Breast epithelium (tissue), 4 donors: ENCODE measurements around the gene CCSER1. TPM values are rescaled to one million over a fixed set of nuclear protein-coding genes. Genes with fewer than 3 reads are reported as not detected.

ENCODE experiments used
- DNase-seq, 2 donors: peaks; one replicate each; pipeline ENCODE4 v3.0.0-alpha.2; 2019; ENCODE audit warnings: low spot score in 2 of 2
- H3K27ac ChIP-seq, 2 donors: fragments of 200-600 bp; sonication (generic) in 1 of 2; one replicate each; pipeline ENCODE4 v1.5.1; 2016 to 2019; ENCODE audit warnings: mild to moderate bottlenecking in 1 of 2
- H3K27me3 ChIP-seq, 2 donors: fragments of 200-600 bp; sonication (generic) in 1 of 2; one replicate each; pipeline versions ENCODE4 v1.5.1 to v1.6.0; 2017 to 2019; ENCODE audit warnings: control low read depth in 1 of 2, mild to moderate bottlenecking in 1 of 2
- H3K36me3 ChIP-seq: fragments of 200-600 bp; one replicate; pipeline ENCODE4 v1.5.1; 2019
- H3K4me1 ChIP-seq, 2 donors: fragments of 200-600 bp; sonication (generic); one replicate each; pipeline ENCODE4 v1.5.1; 2016 to 2019; ENCODE audit warnings: control low read depth in 1 of 2
- H3K4me3 ChIP-seq, 3 donors: fragments of 200-600 bp; sonication (generic); 1 replicate in 2 of 3; 2 replicates in 1 of 3; pipeline ENCODE4 v1.5.1; 2016 to 2019; ENCODE audit warnings: mild to moderate bottlenecking in 3 of 3, moderate library complexity in 2 of 3
- H3K9me3 ChIP-seq, 2 donors: fragments of 200-600 bp; sonication (generic) in 1 of 2; one replicate each; pipeline ENCODE4 v1.5.1; 2016 to 2019; ENCODE audit warnings: control low read depth in 1 of 2
- POLR2A ChIP-seq: fragments of 450-650 bp; IDR thresholded peaks from one replicate; pipeline ENCODE4 v1.6.1; 2016; ENCODE audit warnings: antibody characterized with exemption, mild to moderate bottlenecking, moderate library complexity
- POLR2AphosphoS5 ChIP-seq, 3 donors: sonication (generic); formaldehyde crosslinking; IDR thresholded peaks; one replicate each; pipeline ENCODE4 v1.6.1; 2017; ENCODE audit warnings: antibody characterized with exemption in 3 of 3
- intact Hi-C: fragments of 100-400 bp; cut with DNase I; formaldehyde crosslinking; loops from one replicate; pipeline ENCODE4 v1.15.1; 2023; ENCODE audit warnings: low total_unique reads
- total RNA-seq, 3 donors: library from RNA; depleted of rRNA; stranded (reverse); fragments of >200 nt; gene quantifications; one replicate each; pipeline ENCODE4 v1.1.0, GENCODE V29; 2016
- TF ChIP-seq, protein P1 (sequence below), 3 donors: fragments of 450-650 bp; IDR thresholded peaks; one replicate each; pipeline ENCODE4 v1.5.1; 2016 to 2017; ENCODE audit warnings: antibody characterized with exemption in 3 of 3, mild to moderate bottlenecking in 3 of 3, moderate library complexity in 3 of 3

The CCSER1 gene
- total RNA-seq, 3 donors from 2014 or later: 6.4 to 73.3 (median 55.7) TPM

DNA sequence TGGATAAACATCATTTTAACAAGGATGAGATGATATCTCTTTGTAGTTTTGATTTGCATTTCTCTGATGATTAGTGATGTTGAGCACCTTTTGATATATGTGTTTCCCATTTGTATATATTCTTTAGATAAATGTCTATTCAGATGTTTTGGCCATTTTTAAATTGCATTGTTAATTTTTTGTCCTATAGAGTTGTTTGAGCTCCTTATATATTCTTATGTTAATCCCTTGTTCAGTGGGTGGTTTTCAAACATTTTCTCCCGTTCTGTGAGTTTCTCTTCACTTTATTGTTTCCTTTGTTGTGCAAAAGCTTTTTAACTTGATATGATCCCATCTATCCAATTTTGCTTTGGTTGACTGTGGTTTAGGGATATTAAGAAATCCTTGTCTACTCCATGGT lies 606.0 kb downstream of the CCSER1 start:
- no peak for DNase-seq
- peaks cover 0 to 7% of the 10 kb centered on the region in 2 donors for H3K9me3 ChIP-seq
- no peak for TF ChIP-seq POLR2AphosphoS5 (IDR thresholded peaks at IDR 0.05)
- TF ChIP-seq, protein P1, sequence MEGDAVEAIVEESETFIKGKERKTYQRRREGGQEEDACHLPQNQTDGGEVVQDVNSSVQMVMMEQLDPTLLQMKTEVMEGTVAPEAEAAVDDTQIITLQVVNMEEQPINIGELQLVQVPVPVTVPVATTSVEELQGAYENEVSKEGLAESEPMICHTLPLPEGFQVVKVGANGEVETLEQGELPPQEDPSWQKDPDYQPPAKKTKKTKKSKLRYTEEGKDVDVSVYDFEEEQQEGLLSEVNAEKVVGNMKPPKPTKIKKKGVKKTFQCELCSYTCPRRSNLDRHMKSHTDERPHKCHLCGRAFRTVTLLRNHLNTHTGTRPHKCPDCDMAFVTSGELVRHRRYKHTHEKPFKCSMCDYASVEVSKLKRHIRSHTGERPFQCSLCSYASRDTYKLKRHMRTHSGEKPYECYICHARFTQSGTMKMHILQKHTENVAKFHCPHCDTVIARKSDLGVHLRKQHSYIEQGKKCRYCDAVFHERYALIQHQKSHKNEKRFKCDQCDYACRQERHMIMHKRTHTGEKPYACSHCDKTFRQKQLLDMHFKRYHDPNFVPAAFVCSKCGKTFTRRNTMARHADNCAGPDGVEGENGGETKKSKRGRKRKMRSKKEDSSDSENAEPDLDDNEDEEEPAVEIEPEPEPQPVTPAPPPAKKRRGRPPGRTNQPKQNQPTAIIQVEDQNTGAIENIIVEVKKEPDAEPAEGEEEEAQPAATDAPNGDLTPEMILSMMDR (IDR thresholded peaks at IDR 0.05): no peak
- H3K27me3 ChIP-seq: no peaks in the 10 kb centered on the region
- no peak overlapping the region for H3K27ac ChIP-seq
- no peaks in the 10 kb centered on the region for H3K36me3 ChIP-seq
- H3K4me3 ChIP-seq: no peak overlapping the region
- H3K4me1 ChIP-seq: no peaks in the 10 kb centered on the region
- intact Hi-C loops: no loop called here

DNA sequence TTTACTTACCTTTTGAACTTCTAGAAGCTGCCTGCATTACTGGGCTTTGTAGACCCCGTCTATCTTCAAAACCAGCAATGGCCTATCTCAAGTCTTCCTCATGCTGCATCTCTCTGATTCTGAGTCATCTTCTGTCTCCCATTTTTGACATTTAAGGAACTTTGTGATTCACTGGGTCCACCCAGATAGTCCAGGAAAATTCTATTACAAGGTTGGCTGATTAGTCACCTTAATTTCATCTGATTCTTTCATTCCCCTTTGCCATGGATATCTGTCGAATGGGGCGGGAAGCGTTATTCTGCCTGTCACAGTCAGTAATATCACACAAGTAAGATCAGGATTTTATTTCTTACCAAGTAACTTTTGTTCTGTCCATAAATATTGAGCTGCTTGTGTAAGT lies 618.0 kb downstream of the CCSER1 start:
- H3K36me3 ChIP-seq: no peaks in the 10 kb centered on the region
- no peak for TF ChIP-seq POLR2A
- TF ChIP-seq, protein P1 (IDR thresholded peaks at IDR 0.05): no peak
- no peak for TF ChIP-seq POLR2AphosphoS5 (IDR thresholded peaks at IDR 0.05)
- H3K27me3 ChIP-seq: no peaks in the 10 kb centered on the region
- no peak overlapping the region for H3K27ac ChIP-seq
- no peak for DNase-seq
- H3K4me1 ChIP-seq: no peaks in the 10 kb centered on the region
- no peaks in the 10 kb centered on the region for H3K9me3 ChIP-seq
- H3K4me3 ChIP-seq: no peak overlapping the region
- intact Hi-C loops: no loop called here

DNA sequence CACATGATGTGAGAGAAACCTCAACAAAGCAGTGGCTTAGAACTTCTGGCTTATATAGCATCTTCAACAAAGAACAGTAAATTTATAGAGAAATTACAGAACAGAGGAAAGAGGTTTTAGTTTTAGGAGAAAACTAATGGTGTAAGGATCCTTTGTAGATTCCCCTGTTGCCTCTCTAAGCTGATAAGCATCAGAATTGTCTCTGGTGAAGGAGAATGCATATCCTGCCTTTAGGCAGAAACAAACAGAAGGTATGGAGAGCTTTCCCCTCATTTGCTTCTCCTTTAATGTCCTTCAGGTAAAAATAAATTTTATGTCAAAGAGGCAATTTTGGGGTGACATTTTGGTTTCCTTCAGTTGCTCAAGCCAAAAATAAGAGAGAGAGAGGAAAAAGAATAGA lies 625.9 kb downstream of the CCSER1 start:
- Histone ChIP-seq H3K27me3 (no peaks in the 10 kb centered on the region), H3K4me3 (no peak overlapping the region), H3K4me1 (no peaks in the 10 kb centered on the region), H3K27ac (no peak overlapping the region), H3K36me3 (no peaks in the 10 kb centered on the region), H3K9me3 (no peaks in the 10 kb centered on the region)
- no peak for DNase-seq
- TF ChIP-seq POLR2A (no peak), POLR2AphosphoS5 (IDR thresholded peaks at IDR 0.05) (no peak)
- TF ChIP-seq, protein P1 (IDR thresholded peaks at IDR 0.05): no peak
- intact Hi-C loops: no loop called here

DNA sequence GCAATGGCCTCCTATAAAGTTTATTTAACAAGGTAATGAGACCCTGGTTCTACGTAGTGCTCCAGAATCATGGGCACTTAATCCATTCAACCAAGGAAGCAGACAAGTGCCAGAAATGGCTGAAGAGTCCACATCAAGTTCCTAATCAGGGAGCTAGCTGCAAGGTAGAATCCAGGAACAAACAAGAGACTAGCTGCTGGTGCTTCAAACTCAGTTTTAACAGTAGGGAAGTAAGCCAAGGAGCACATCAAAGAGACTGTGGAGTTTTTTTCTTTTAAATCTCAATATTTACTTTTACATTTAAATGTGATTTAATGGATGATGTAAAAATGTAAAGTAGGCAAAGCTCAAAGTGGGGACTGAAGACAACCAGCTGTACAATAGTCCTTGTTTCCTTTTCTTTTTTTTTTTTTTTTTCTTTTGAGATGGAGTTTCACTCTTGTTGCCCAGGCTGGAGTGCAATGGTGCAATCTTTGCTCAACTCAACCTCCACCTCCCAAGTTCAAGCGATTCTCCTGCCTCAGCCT lies 630.4 kb downstream of the CCSER1 start:
- no peak overlapping the region for H3K4me3 ChIP-seq
- H3K27ac ChIP-seq: no peak overlapping the region
- TF ChIP-seq POLR2AphosphoS5 (IDR thresholded peaks at IDR 0.05) (no peak), POLR2A (no peak)
- TF ChIP-seq, protein P1 (IDR thresholded peaks at IDR 0.05): no peak
- H3K9me3 ChIP-seq: no peaks in the 10 kb centered on the region
- H3K36me3 ChIP-seq: no peaks in the 10 kb centered on the region
- H3K4me1 ChIP-seq: no peaks in the 10 kb centered on the region
- no peak for DNase-seq
- H3K27me3 ChIP-seq: no peaks in the 10 kb centered on the region
- intact Hi-C loops: no loop called here

DNA sequence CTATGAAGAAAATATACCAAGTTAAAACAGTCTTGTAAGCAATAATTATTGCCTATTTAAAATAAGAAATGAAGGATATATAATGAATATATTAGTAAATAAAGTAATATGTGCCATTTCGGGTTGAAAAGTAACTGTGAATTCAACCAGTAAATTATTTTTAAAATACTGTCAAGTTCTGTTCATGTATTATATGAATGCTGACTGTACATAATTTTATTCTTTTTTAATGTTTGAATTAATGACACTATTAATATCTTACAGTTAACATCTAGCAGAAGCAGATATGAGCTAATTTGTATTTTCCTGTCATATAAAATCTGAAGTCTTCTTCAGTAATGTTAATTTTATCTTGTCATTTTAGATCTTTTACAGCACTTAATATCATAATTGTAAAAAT lies 632.9 kb downstream of the CCSER1 start:
- intact Hi-C loops: no loop called here
- no peak for DNase-seq
- no peaks in the 10 kb centered on the region for H3K9me3 ChIP-seq
- no peak overlapping the region for H3K4me3 ChIP-seq
- TF ChIP-seq POLR2AphosphoS5 (IDR thresholded peaks at IDR 0.05) (no peak), POLR2A (no peak)
- TF ChIP-seq, protein P1 (IDR thresholded peaks at IDR 0.05): no peak
- H3K36me3 ChIP-seq: no peaks in the 10 kb centered on the region
- no peaks in the 10 kb centered on the region for H3K27me3 ChIP-seq
- H3K4me1 ChIP-seq: no peaks in the 10 kb centered on the region
- no peak overlapping the region for H3K27ac ChIP-seq
